ENCODE measurements around the gene LIPC. TPM values are rescaled to one million over a fixed set of nuclear protein-coding genes. Genes with fewer than 3 reads are reported as not detected.
"Not testable (repeated sequence)": the region's sequence is repeated elsewhere in the genome, so short reads cannot be mapped to it uniquely, and the experiment has no call there.

The LIPC gene
- total RNA-seq, 2 donors from 2014 or later, result 0.52 to 0.59 TPM

DNA sequence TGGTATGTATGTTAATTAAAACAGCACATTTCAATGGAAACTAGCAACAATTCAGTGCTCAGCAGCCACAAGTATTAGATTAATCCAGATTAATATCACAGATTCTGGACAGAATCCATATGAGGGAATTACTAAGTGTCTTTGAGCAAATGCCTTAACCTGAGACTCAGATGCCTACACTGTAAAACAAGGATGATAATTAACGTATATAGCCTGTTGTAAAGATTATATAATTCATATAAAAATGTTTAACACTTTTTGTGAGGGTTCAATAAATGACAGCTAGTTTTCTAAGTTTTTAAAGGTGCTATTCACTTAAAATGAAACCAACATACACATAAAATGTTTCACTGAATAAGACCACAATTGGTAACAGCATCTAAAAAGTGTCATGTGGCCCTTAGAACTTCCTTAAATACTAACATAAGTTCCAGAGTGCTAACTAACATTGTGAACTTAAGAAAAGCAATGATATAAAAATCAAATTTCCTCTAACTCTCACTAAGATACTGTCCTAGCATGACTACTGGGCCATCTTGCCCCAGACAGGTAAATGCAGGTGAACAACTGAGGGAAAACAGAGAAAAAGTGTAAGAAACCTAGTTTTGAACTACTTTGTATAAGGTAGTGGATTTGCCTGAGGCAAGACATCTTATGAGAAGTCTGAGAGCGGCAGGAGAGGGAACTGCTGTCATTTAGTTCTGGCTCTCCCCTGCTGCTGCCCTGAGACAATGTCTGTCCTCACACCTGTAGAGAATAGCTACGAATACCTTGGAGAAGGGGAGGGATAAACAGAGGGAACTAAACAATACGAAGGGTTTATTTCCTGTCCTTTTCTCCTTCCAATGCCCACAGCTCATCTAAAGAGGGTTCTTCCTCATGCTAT lies 166.4 kb downstream of the LIPC start:
- H3K27me3 ChIP-seq, result no peaks in the 10 kb centered on the region
- no peaks in the 10 kb centered on the region for H3K9me3 ChIP-seq
- H3K36me3 ChIP-seq, result peaks cover 20% of the 10 kb centered on the region
- no peak overlapping the region for H3K4me3 ChIP-seq
- DNase-seq (ENCODE audit: low spot score), result no peak
- H3K27ac ChIP-seq, result no peak overlapping the region
- TF ChIP-seq, protein P1, sequence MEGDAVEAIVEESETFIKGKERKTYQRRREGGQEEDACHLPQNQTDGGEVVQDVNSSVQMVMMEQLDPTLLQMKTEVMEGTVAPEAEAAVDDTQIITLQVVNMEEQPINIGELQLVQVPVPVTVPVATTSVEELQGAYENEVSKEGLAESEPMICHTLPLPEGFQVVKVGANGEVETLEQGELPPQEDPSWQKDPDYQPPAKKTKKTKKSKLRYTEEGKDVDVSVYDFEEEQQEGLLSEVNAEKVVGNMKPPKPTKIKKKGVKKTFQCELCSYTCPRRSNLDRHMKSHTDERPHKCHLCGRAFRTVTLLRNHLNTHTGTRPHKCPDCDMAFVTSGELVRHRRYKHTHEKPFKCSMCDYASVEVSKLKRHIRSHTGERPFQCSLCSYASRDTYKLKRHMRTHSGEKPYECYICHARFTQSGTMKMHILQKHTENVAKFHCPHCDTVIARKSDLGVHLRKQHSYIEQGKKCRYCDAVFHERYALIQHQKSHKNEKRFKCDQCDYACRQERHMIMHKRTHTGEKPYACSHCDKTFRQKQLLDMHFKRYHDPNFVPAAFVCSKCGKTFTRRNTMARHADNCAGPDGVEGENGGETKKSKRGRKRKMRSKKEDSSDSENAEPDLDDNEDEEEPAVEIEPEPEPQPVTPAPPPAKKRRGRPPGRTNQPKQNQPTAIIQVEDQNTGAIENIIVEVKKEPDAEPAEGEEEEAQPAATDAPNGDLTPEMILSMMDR (IDR thresholded peaks at IDR 0.05), result no peak
- H3K4me1 ChIP-seq, result no peaks in the 10 kb centered on the region

GRCh38 chr15:58598829-58599210 lies 167.0 kb downstream of the LIPC start:
- H3K9me3 ChIP-seq, result no peaks in the 10 kb centered on the region
- H3K4me3 ChIP-seq, result no peak overlapping the region
- peaks cover 19% of the 10 kb centered on the region for H3K36me3 ChIP-seq
- H3K27ac ChIP-seq, result no peak overlapping the region
- TF ChIP-seq, protein P1 (IDR thresholded peaks at IDR 0.05), result no peak
- no peaks in the 10 kb centered on the region for H3K4me1 ChIP-seq
- no peak for DNase-seq (ENCODE audit: low spot score)
- no peaks in the 10 kb centered on the region for H3K27me3 ChIP-seq

DNA sequence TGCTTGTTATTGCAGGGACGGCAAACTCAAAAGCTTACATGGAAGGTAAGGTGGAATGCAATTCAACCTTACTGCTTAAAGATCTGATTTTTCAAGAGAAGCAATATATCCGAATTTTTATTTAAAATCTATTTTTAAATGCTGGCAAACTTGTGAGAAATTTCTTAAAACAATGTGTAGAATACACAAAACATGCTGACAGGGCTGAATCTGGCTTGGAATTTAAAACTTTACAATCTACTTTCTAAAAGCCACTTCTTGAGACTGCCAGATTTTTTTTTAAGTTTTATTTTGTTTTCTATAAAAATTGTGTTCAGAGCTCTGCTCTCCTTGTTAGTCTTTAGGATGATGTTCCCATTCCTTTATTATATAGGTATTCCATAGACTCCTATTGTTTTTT lies 171.0 kb downstream of the LIPC start:
- H3K4me1 ChIP-seq, result no peaks in the 10 kb centered on the region
- no peaks in the 10 kb centered on the region for H3K9me3 ChIP-seq
- TF ChIP-seq, protein P1 (IDR thresholded peaks at IDR 0.05), result no peak
- H3K36me3 ChIP-seq, result no peaks in the 10 kb centered on the region
- no peaks in the 10 kb centered on the region for H3K27me3 ChIP-seq
- no peak overlapping the region for H3K4me3 ChIP-seq
- no peak overlapping the region for H3K27ac ChIP-seq
- DNase-seq (ENCODE audit: low spot score), result no peak

GRCh38 chr15:58603927-58604326 lies 172.1 kb downstream of the LIPC start:
- not testable (repeated sequence) for H3K9me3 ChIP-seq; DNase-seq (ENCODE audit: low spot score); H3K36me3 ChIP-seq; H3K4me3 ChIP-seq; H3K27ac ChIP-seq; H3K4me1 ChIP-seq; H3K27me3 ChIP-seq

DNA sequence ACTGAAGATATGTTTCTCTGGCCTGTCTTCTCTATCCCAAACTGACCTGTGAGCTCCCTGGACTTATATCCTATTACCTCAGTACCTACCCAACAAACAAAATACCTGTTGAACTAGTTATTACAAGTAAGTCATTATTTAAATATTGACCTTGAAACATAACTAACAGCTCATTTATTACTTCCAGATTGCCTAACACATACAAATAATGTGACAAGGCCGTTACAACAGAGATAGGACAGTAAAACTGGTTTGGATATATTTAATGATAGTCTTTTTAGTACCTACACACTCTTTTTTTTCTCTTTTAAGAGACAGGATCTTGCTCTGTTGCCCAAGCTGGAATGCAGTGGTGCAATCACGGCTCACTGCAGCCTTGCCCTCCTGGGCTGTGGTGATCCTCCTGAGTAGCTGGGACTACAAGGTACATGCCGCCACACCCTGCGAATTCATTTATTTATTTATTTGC lies 172.7 kb downstream of the LIPC start:
- H3K27ac ChIP-seq, result no peak overlapping the region
- no peaks in the 10 kb centered on the region for H3K27me3 ChIP-seq
- no peak for DNase-seq (ENCODE audit: low spot score)
- H3K9me3 ChIP-seq, result no peaks in the 10 kb centered on the region
- no peaks in the 10 kb centered on the region for H3K4me1 ChIP-seq
- TF ChIP-seq, protein P1 (IDR thresholded peaks at IDR 0.05), result no peak
- H3K36me3 ChIP-seq, result no peaks in the 10 kb centered on the region
- H3K4me3 ChIP-seq, result no peak overlapping the region

- no peaks in the 10 kb centered on the region for H3K4me1 ChIP-seq
- TF ChIP-seq, protein P1 (IDR thresholded peaks at IDR 0.05), result no peak
- no peaks in the 10 kb centered on the region for H3K27me3 ChIP-seq
- H3K27ac ChIP-seq, result no peak overlapping the region
- no peaks in the 10 kb centered on the region for H3K36me3 ChIP-seq
- H3K9me3 ChIP-seq, result no peaks in the 10 kb centered on the region
- no peak overlapping the region for H3K4me3 ChIP-seq
- DNase-seq (ENCODE audit: low spot score), result no peak
Observed at GRCh38 chr15:58605931-58606530, 174.2 kb downstream of the LIPC start.

All from right atrium auricular region (tissue), 2 donors.